ENCODE measurements around the gene HS1BP3. TPM values are rescaled to one million over a fixed set of nuclear protein-coding genes. Genes with fewer than 3 reads are reported as not detected.

HS1BP3 gene
- polyA plus RNA-seq, 2 of the 4 experiments (the other 2 are of a cell fraction), result 12.4 to 23.5 TPM

- TF ChIP-seq REST (IDR thresholded peaks at IDR 0.05), result no peak
- no peak for TF ChIP-seq NR3C1 (IDR thresholded peaks at IDR 0.05)
- TF ChIP-seq MAX (IDR thresholded peaks at IDR 0.05), result no peak
- no peak for TF ChIP-seq RARB (CRISPR knock-in tag; IDR thresholded peaks at IDR 0.05)
Observed at GRCh38 chr2:20637147-20637546, 13.8 kb downstream of the HS1BP3 start (continued).

GRCh38 chr2:20635675-20636584, 15.0 kb downstream of the HS1BP3 start:
- no peak for FAIRE-seq
- Histone ChIP-seq H3K4me2 (peak overlapping the region; percentile 42), H3K4me1 (peaks cover 21% of the 10 kb centered on the region), H3K9me3 (no peaks in the 10 kb centered on the region), H3K4me3 (no peak overlapping the region), H3K27ac (peak overlapping the region; percentile 50 to 75; a peak in 4 of 6 replicates)
- WGBS (ENCODE audit: missing lambda C conversion rate), result 33% methylated on average over 32 of the region's 32 CpGs
- CTCF ChIA-PET, result interaction anchor here (0.6 to 17.8 kb wide), 57 partner anchors 10 to 308 kb away, joined by 3 to 355 read pairs (median 4); partner anchors contain the start of genes HS1BP3 and RHOB
- peak; percentile 78 to 87 for DNase-seq (ENCODE audit: low read depth in 1 of 2, low spot score in 1 of 2)
- ATAC-seq, result peak; percentile 90 to 98
- POLR2A ChIA-PET, result interaction anchor here (0.6 to 6.6 kb wide), 3 partner anchors 186 to 191 kb away, joined by 3 to 102 read pairs (median 4); partner anchors contain the start of gene RHOB
- TF ChIP-seq TP53 (CRISPR knock-in tag; IDR thresholded peaks at IDR 0.05) (no peak), MYC (IDR thresholded peaks at IDR 0.05; ENCODE audit: borderline replicate concordance, low read length) (peak; percentile 20; the same call in 1 of the 2 replicates), SMC3 (IDR thresholded peaks at IDR 0.05) (peak; percentile 100), TFCP2L1 (CRISPR knock-in tag; IDR thresholded peaks at IDR 0.05) (0 out of 2 replicates have a peak, but pooled peaks have one; percentile 23), JUN (IDR thresholded peaks at IDR 0.05) (0 out of 5 replicates have a peak, but pooled peaks of 1 of the 2 experiments have one; percentile 15), PBX3 (IDR thresholded peaks at IDR 0.05) (no peak), RAD21 (conservative IDR thresholded peaks at IDR 0.05 in 1 of 2, IDR thresholded peaks at IDR 0.05 in 1 of 2) (peak; percentile 100), EHF (CRISPR knock-in tag; IDR thresholded peaks at IDR 0.05) (no peak), CTCF (IDR thresholded peaks at IDR 0.05) (peak; percentile 97), MAX (IDR thresholded peaks at IDR 0.05) (peak; percentile 42)

- Histone ChIP-seq H3K9me3 (no peaks in the 10 kb centered on the region), H3K27ac (peak overlapping the region; percentile 50 to 75; a peak in 4 of 6 replicates), H3K4me3 (no peak overlapping the region), H3K4me2 (peak overlapping the region; percentile 42; the same call in 2 of the 3 replicates), H3K4me1 (peaks cover 21% of the 10 kb centered on the region)
- no peak for ATAC-seq
- CTCF ChIA-PET, result interaction anchor here (0.6 to 17.8 kb wide), 43 partner anchors 9 to 328 kb away, joined by 3 to 355 read pairs (median 5); partner anchors contain the start of genes HS1BP3 and RHOB
- FAIRE-seq, result no peak
- WGBS (ENCODE audit: missing lambda C conversion rate), result 76% methylated on average over 5 of the region's 5 CpGs
- POLR2A ChIA-PET, result interaction anchor here (0.8 to 6.6 kb wide), 4 partner anchors 185 to 193 kb away, joined by 5 to 102 read pairs (median 6); partner anchors contain the start of gene RHOB
- no peak for DNase-seq (ENCODE audit: low read depth in 1 of 2, low spot score in 1 of 2)
- TF ChIP-seq CHD4 (IDR thresholded peaks at IDR 0.05; ENCODE audit: borderline replicate concordance), result no peak
- no peak for TF ChIP-seq TFCP2L1 (CRISPR knock-in tag; IDR thresholded peaks at IDR 0.05)
- no peak for TF ChIP-seq TP53 (CRISPR knock-in tag; IDR thresholded peaks at IDR 0.05)
- TF ChIP-seq BCL3 (IDR thresholded peaks at IDR 0.05), result no peak
- TF ChIP-seq ZNF302 (CRISPR knock-in tag; IDR thresholded peaks at IDR 0.05), result no peak
- TF ChIP-seq ESRRA (IDR thresholded peaks at IDR 0.05; ENCODE audit: borderline replicate concordance, low read length), result no peak
- TF ChIP-seq HES2 (IDR thresholded peaks at IDR 0.05), result no peak
- no peak for TF ChIP-seq E2F6 (IDR thresholded peaks at IDR 0.05; ENCODE audit: borderline replicate concordance, low read depth)
- no peak for TF ChIP-seq PBX3 (IDR thresholded peaks at IDR 0.05)
Observed at GRCh38 chr2:20635113-20635510, 15.8 kb downstream of the HS1BP3 start.

Measured in A549 (cell line).